HG03280 (cell line): ENCODE data around the gene TMEM91.

Experiments
- ATAC-seq: cut with Tn5 transposase; IDR thresholded peaks from one replicate; pipeline ENCODE4 v1.9.1; 2021; ENCODE audit warnings: mild to moderate bottlenecking, moderate library complexity; ENCODE audit not compliant: unreplicated experiment

TMEM91 gene

GRCh38 chr19:41409288-41409687 lies 33.0 kb downstream of the TMEM91 start:
- no peak for ATAC-seq

GRCh38 chr19:41410336-41411054 lies 34.2 kb downstream of the TMEM91 start:
- ATAC-seq, result no peak

- ATAC-seq, result no peak
These were observed 35.0 kb downstream of the TMEM91 start for GRCh38 chr19:41411100-41411967.

GRCh38 chr19:41411968-41412265 lies 35.6 kb downstream of the TMEM91 start:
- no peak for ATAC-seq

- no peak for ATAC-seq
These were observed 36.6 kb downstream of the TMEM91 start for GRCh38 chr19:41412953-41413352.

- ATAC-seq, result no peak
These were observed 37.6 kb downstream of the TMEM91 start for GRCh38 chr19:41413947-41414346.

- ATAC-seq, result no peak
These were observed 38.1 kb downstream of the TMEM91 start for GRCh38 chr19:41414461-41414860.

GRCh38 chr19:41415154-41415571 lies 38.8 kb downstream of the TMEM91 start:
- ATAC-seq, result no peak

- no peak for ATAC-seq
These were observed 39.9 kb downstream of the TMEM91 start for GRCh38 chr19:41416194-41416674.

- no peak for ATAC-seq
These were observed 44.0 kb downstream of the TMEM91 start for GRCh38 chr19:41420101-41420880.

- ATAC-seq, result no peak
These were observed 45.0 kb downstream of the TMEM91 start for GRCh38 chr19:41421314-41421713.

GRCh38 chr19:41421973-41422372 lies 45.6 kb downstream of the TMEM91 start:
- no peak for ATAC-seq

GRCh38 chr19:41422456-41422855 lies 46.1 kb downstream of the TMEM91 start:
- no peak for ATAC-seq

GRCh38 chr19:41422955-41423354 lies 46.6 kb downstream of the TMEM91 start:
- no peak for ATAC-seq

GRCh38 chr19:41424335-41425173 lies 48.2 kb downstream of the TMEM91 start:
- no peak for ATAC-seq

GRCh38 chr19:41425174-41426115 lies 49.1 kb downstream of the TMEM91 start:
- no peak for ATAC-seq

GRCh38 chr19:41426116-41426841 lies 49.9 kb downstream of the TMEM91 start:
- no peak for ATAC-seq

- ATAC-seq, result no peak
These were observed 50.8 kb downstream of the TMEM91 start, which contains the start of gene B3GNT8 for GRCh38 chr19:41426952-41427646. Gene B3GNT8 (minus strand): TSS chr19:41427374. CDS start chr19:41426778, 596 bp downstream.
